PFSK-1 (cell line): Measurements from ENCODE around the gene RCOR2.

Source experiments
- FOXP2 ChIP-seq: optimal IDR thresholded peaks from 2 replicates; pipeline ENCODE3; 2011; ENCODE audit warnings: borderline replicate concordance, control low read depth, inconsistent platforms; ENCODE audit not compliant: insufficient read depth; ENCODE audit errors: extremely low read length, extremely low read depth
- POLR2AphosphoS5 ChIP-seq: IDR thresholded peaks from 2 replicates; pipeline ENCODE4 v1.6.1; 2012; ENCODE audit warnings: low read depth, mild to moderate bottlenecking, control low read depth, low read length, moderate library complexity
- TAF1 ChIP-seq: IDR thresholded peaks from 2 replicates; pipeline ENCODE4 v1.6.1; 2012; ENCODE audit warnings: low read length, control low read depth, borderline replicate concordance; ENCODE audit not compliant: insufficient read depth
- TF ChIP-seq, protein P1 (sequence below), 2 experiments: IDR thresholded peaks; 2 replicates each; pipeline versions ENCODE4 v1.6.1 to v1.8.0; 2011 to 2012; ENCODE audit warnings: low read depth in 2 of 2, low read length in 2 of 2, control low read depth in 1 of 2, inconsistent platforms in 1 of 2, mild to moderate bottlenecking in 1 of 2, moderate library complexity in 1 of 2; ENCODE audit not compliant: insufficient read depth in 1 of 2

DNA sequence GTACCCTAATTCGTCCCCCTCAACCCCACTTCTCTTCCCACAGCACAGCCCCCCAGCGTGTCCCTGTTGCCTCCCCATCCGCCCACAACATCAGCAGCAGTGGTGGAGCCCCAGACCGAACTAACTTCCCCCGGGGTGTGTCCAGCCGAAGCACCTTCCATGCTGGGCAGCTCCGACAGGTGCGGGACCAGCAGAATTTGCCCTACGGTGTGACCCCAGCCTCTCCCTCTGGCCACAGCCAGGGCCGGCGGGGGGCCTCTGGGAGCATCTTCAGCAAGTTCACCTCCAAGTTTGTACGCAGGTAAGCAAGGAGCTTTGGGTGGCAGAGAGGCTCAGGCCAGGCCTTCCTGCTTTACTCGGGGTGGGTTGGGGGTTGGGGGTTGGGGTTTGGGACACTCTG lies 12.2 kb downstream of the RCOR2 start:
- no peak for TF ChIP-seq TAF1
- TF ChIP-seq POLR2AphosphoS5: no peak
- TF ChIP-seq, protein P1, sequence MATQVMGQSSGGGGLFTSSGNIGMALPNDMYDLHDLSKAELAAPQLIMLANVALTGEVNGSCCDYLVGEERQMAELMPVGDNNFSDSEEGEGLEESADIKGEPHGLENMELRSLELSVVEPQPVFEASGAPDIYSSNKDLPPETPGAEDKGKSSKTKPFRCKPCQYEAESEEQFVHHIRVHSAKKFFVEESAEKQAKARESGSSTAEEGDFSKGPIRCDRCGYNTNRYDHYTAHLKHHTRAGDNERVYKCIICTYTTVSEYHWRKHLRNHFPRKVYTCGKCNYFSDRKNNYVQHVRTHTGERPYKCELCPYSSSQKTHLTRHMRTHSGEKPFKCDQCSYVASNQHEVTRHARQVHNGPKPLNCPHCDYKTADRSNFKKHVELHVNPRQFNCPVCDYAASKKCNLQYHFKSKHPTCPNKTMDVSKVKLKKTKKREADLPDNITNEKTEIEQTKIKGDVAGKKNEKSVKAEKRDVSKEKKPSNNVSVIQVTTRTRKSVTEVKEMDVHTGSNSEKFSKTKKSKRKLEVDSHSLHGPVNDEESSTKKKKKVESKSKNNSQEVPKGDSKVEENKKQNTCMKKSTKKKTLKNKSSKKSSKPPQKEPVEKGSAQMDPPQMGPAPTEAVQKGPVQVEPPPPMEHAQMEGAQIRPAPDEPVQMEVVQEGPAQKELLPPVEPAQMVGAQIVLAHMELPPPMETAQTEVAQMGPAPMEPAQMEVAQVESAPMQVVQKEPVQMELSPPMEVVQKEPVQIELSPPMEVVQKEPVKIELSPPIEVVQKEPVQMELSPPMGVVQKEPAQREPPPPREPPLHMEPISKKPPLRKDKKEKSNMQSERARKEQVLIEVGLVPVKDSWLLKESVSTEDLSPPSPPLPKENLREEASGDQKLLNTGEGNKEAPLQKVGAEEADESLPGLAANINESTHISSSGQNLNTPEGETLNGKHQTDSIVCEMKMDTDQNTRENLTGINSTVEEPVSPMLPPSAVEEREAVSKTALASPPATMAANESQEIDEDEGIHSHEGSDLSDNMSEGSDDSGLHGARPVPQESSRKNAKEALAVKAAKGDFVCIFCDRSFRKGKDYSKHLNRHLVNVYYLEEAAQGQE (IDR thresholded peaks at IDR 0.05; ENCODE audit: insufficient read depth in 1 of 2, low read depth in 2 of 2, low read length in 2 of 2): no peak
- TF ChIP-seq FOXP2: no peak
